PC-3 (cell line): ENCODE results near the gene SAMD14. TPM values are rescaled to one million over a fixed set of nuclear protein-coding genes. Genes with fewer than 3 reads are reported as not detected.

Source experiments
- ATAC-seq: fragments of 200-7000 bp; cut with Tn5 transposase; 2 replicates; pipeline ENCODE4 v1.9.1; 2020; ENCODE audit warnings: mild to moderate bottlenecking, moderate library complexity
- Bru-seq: library from RNA; stranded (reverse); fragments of 400-500 nt; gene quantifications from one replicate; lab custom pipeline; 2021; lab: Mats Ljungman, UMichigan
- BruChase-seq, 2 experiments: library from RNA; stranded (reverse); fragments of 400-500 nt; gene quantifications; one replicate each; lab custom pipeline; 2021; lab: Mats Ljungman, UMichigan
- BruUV-seq: library from RNA; stranded (reverse); fragments of 400-500 nt; replicated peaks from 2 replicates; lab custom pipeline; 2021; lab: Mats Ljungman, UMichigan
- CTCF ChIA-PET: fragments of 300-600 bp; sonication (Branson Sonifier 250); formaldehyde crosslinking; loops from one replicate; lab custom pipeline; 2022; ENCODE audit warnings: antibody characterized with exemption; lab: Charles Lee
- POLR2A ChIA-PET: fragments of 300-600 bp; sonication (Branson Sonifier 250); formaldehyde crosslinking; loops from one replicate; lab custom pipeline; 2022; ENCODE audit warnings: antibody characterized with exemption; ENCODE audit not compliant: unreplicated experiment; lab: Charles Lee
- DNase-seq: peaks from one replicate; pipeline ENCODE4 v3.0.0-alpha.2; 2015
- H2AFZ ChIP-seq: fragments of 300-600 bp; sonication (generic); 2 replicates; pipeline ENCODE4 v1.6.0; 2016; ENCODE audit warnings: antibody characterized with exemption, low read length
- H3F3A ChIP-seq: fragments of 300-600 bp; sonication (generic); one replicate; pipeline ENCODE4 v1.6.0; 2017; ENCODE audit warnings: antibody characterized with exemption, low read length, control low read depth, mild to moderate bottlenecking; ENCODE audit not compliant: unreplicated experiment
- H3K27ac ChIP-seq: fragments of 300-600 bp; sonication (generic); 2 replicates; pipeline ENCODE4 v1.5.1; 2016; ENCODE audit warnings: mild to moderate bottlenecking, low read length
- H3K27me3 ChIP-seq: fragments of 300-600 bp; sonication (generic); 2 replicates; pipeline ENCODE4 v1.6.1; 2016; ENCODE audit warnings: low read length, mixed read lengths
- H3K36me3 ChIP-seq: fragments of 300-600 bp; sonication (generic); 2 replicates; pipeline ENCODE4 v1.6.1; 2016; ENCODE audit warnings: low read depth, mixed run types, low read length, mixed read lengths
- H3K4me1 ChIP-seq: fragments of 300-600 bp; sonication (generic); 2 replicates; pipeline ENCODE4 v1.5.1; 2016; ENCODE audit warnings: low read length; ENCODE audit not compliant: insufficient read depth
- H3K4me2 ChIP-seq: fragments of 300-600 bp; sonication (generic); 2 replicates; pipeline ENCODE4 v1.6.0; 2016; ENCODE audit warnings: low read length
- H3K4me3 ChIP-seq: fragments of 300-600 bp; sonication (generic); 2 replicates; pipeline ENCODE4 v1.5.1; 2016; ENCODE audit warnings: mild to moderate bottlenecking, low read length, mixed read lengths
- H3K79me2 ChIP-seq: fragments of 300-600 bp; sonication (generic); 2 replicates; pipeline ENCODE4 v1.6.1; 2017; ENCODE audit warnings: low read length, mixed read lengths
- H3K9ac ChIP-seq: fragments of 300-600 bp; sonication (generic); 2 replicates; pipeline ENCODE4 v1.6.0; 2016; ENCODE audit warnings: mild to moderate bottlenecking, low read length
- H3K9me2 ChIP-seq: fragments of 300-600 bp; sonication (generic); replicated peaks from 2 replicates; pipeline ENCODE4 v1.6.1; 2016; ENCODE audit warnings: mixed run types, low read length, mixed read lengths
- H3K9me3 ChIP-seq: fragments of 300-600 bp; sonication (generic); 2 replicates; pipeline ENCODE4 v1.6.1; 2016; ENCODE audit warnings: low read length, mixed read lengths
- H4K20me1 ChIP-seq: fragments of 300-600 bp; sonication (generic); 2 replicates; pipeline ENCODE4 v1.6.1; 2016; ENCODE audit warnings: low read length, mixed read lengths
- EZH2 ChIP-seq: fragments of 300-600 bp; sonication (generic); IDR thresholded peaks from one replicate; pipeline ENCODE4 v1.6.1; 2017; ENCODE audit warnings: antibody characterized with exemption, mild to moderate bottlenecking, low read length; ENCODE audit not compliant: unreplicated experiment
- EZH2phosphoT487 ChIP-seq: fragments of 300-600 bp; sonication (generic); IDR thresholded peaks from 2 replicates; pipeline ENCODE4 v1.6.1; 2018; ENCODE audit warnings: mild to moderate bottlenecking, antibody characterized with exemption, low read length, borderline replicate concordance
- intact Hi-C: fragments of 100-400 bp; cut with micrococcal nuclease; formaldehyde crosslinking; loops from 2 replicates; pipeline ENCODE4 v1.9.0; 2023
- long read RNA-seq: library from polyadenylated mRNA; unstranded; transcript quantifications from one replicate; pipeline ENCODE4 v2.0.0, GENCODE V29; 2021; ENCODE audit not compliant: unreplicated experiment
- total RNA-seq: library from RNA; depleted of rRNA; stranded (reverse); fragments of >200 nt; gene quantifications from 2 replicates; pipeline ENCODE4 v1.2.3, GENCODE V29; 2014; rRNA removed
- TF ChIP-seq, protein P1 (sequence below): fragments of 300-600 bp; sonication (generic); conservative IDR thresholded peaks from 2 replicates; pipeline ENCODE4 v1.5.1; 2017; ENCODE audit warnings: antibody characterized with exemption, low read depth, mild to moderate bottlenecking, low read length

SAMD14 gene
- total RNA-seq (0.11 and 0.17 TPM in 2 replicates), Bru-seq, nascent RNA (percentile 26 among the genes with signal in this experiment), BruChase-seq, experiment 1, labeled RNA remaining after a 6-hour chase (percentile 29 among the genes with signal in this experiment), BruChase-seq, experiment 2, labeled RNA remaining after a 2-hour chase (percentile 27 among the genes with signal in this experiment)
- long read RNA-seq, partial matches to known transcripts: 0 of 2 reads
- long read RNA-seq, other reads (novel, unspliced or antisense): 1 of 2 reads

- peaks cover 10% of the 10 kb centered on the region; the same call in 1 of the 2 replicates for H3K36me3 ChIP-seq
- BruUV-seq: no TSS peak
- DNase-seq (no peak), ATAC-seq (peak; percentile 51)
- no peaks in the 10 kb centered on the region for H3K9me3 ChIP-seq
- no peaks in the 10 kb centered on the region for H3K9me2 ChIP-seq
- H3K4me1 ChIP-seq: peaks cover 3% of the 10 kb centered on the region; the same call in 1 of the 2 replicates
- H3K79me2 ChIP-seq: no peaks in the 10 kb centered on the region
- no peak within 1 kb of the TSS for H3K9ac ChIP-seq
- no peaks in the 10 kb centered on the region for H3F3A ChIP-seq
- H3K4me3 ChIP-seq: peak within 1 kb of the TSS; percentile 71
- ChIA-PET POLR2A (interaction anchor here (0.5 kb wide), 1 partner anchor 10 kb away, joined by 3 read pairs; no protein-coding TSS in a partner anchor), CTCF (no interaction called here)
- peaks cover 17% of the 10 kb centered on the region for H3K27me3 ChIP-seq
- H2AFZ ChIP-seq: peak within 1 kb of the TSS; percentile 81
- H3K4me2 ChIP-seq: peak within 1 kb of the TSS; percentile 95
- no peaks in the 10 kb centered on the region for H4K20me1 ChIP-seq
- intact Hi-C loops: no loop called here
- H3K27ac ChIP-seq: no peak within 1 kb of the TSS
- TF ChIP-seq EZH2phosphoT487 (no peak), EZH2 (no peak)
- TF ChIP-seq, protein P1, sequence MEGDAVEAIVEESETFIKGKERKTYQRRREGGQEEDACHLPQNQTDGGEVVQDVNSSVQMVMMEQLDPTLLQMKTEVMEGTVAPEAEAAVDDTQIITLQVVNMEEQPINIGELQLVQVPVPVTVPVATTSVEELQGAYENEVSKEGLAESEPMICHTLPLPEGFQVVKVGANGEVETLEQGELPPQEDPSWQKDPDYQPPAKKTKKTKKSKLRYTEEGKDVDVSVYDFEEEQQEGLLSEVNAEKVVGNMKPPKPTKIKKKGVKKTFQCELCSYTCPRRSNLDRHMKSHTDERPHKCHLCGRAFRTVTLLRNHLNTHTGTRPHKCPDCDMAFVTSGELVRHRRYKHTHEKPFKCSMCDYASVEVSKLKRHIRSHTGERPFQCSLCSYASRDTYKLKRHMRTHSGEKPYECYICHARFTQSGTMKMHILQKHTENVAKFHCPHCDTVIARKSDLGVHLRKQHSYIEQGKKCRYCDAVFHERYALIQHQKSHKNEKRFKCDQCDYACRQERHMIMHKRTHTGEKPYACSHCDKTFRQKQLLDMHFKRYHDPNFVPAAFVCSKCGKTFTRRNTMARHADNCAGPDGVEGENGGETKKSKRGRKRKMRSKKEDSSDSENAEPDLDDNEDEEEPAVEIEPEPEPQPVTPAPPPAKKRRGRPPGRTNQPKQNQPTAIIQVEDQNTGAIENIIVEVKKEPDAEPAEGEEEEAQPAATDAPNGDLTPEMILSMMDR: no peak
Measured at GRCh38 chr17:50129728-50130558, at the start of gene SAMD14. TSS of gene SAMD14 (minus strand) at chr17:50130160. CDS start at chr17:50124959, 5,201 bp downstream.

- Histone ChIP-seq H3K9ac (peak overlapping the region; percentile 73), H3K4me1 (peaks cover 18% of the 10 kb centered on the region), H2AFZ (peak overlapping the region; percentile 67), H3K4me2 (peak overlapping the region; percentile 60), H3K27ac (peak overlapping the region; percentile 93), H4K20me1 (no peaks in the 10 kb centered on the region), H3K79me2 (no peaks in the 10 kb centered on the region), H3F3A (no peaks in the 10 kb centered on the region), H3K9me3 (no peaks in the 10 kb centered on the region), H3K4me3 (0 out of 2 replicates have a peak overlapping the region, but pooled peaks have one; percentile 3), H3K36me3 (no peaks in the 10 kb centered on the region), H3K9me2 (no peaks in the 10 kb centered on the region), H3K27me3 (no peaks in the 10 kb centered on the region)
- intact Hi-C loops: no loop called here
- no TSS peak for BruUV-seq
- ChIA-PET CTCF (interaction anchor here (0.6 to 1.9 kb wide), 3 partner anchors 9 to 621 kb away, joined by 4 to 10 read pairs (median 4); no protein-coding TSS in a partner anchor), POLR2A (interaction anchor here (0.6 kb wide), 1 partner anchor 211 kb away, joined by 5 read pairs; no protein-coding TSS in a partner anchor)
- ATAC-seq (peak; percentile 95), DNase-seq (peak; percentile 97)
- TF ChIP-seq, protein P1: peak; percentile 92
- TF ChIP-seq EZH2: no peak
- peak; percentile 90 for TF ChIP-seq EZH2phosphoT487
Measured at GRCh38 chr17:50177983-50178834, 48.2 kb upstream of the SAMD14 start.
